Gastroesophageal sphincter (tissue), 4 donors: ENCODE results near the gene NAV2. TPM values are rescaled to one million over a fixed set of nuclear protein-coding genes. Genes with fewer than 3 reads are reported as not detected.
"Not testable (repeated sequence)": the region's sequence is repeated elsewhere in the genome, so short reads cannot be mapped to it uniquely, and the experiment has no call there.

ENCODE experiments used
- ATAC-seq: fragments of 150-250 bp; one replicate; pipeline ENCODE4 v1.9.1; 2016; ENCODE audit warnings: mild to moderate bottlenecking, moderate library complexity
- H3K27ac ChIP-seq, 4 donors: fragments of 200-600 bp; sonication (generic) in 3 of 4; 1 replicate in 3 of 4; 2 replicates in 1 of 4; pipeline ENCODE4 v1.5.1; 2016 to 2019
- H3K27me3 ChIP-seq: fragments of 200-600 bp; sonication (generic); one replicate; pipeline ENCODE4 v1.5.1; 2019
- H3K36me3 ChIP-seq, 2 donors: fragments of 200-600 bp; sonication (generic); one replicate each; pipeline ENCODE4 v1.5.1; 2019; ENCODE audit warnings: control low read depth in 1 of 2
- H3K4me1 ChIP-seq, 3 donors: fragments of 200-600 bp; sonication (generic); 1 replicate in 2 of 3; 2 replicates in 1 of 3; pipeline ENCODE4 v1.5.1; 2016 to 2019; ENCODE audit warnings: control low read depth in 2 of 3
- H3K4me3 ChIP-seq, 2 donors: fragments of 200-600 bp; sonication (generic); one replicate each; pipeline ENCODE4 v1.5.1; 2019; ENCODE audit warnings: mild to moderate bottlenecking in 1 of 2, moderate library complexity in 1 of 2
- H3K9me3 ChIP-seq, 3 donors: fragments of 200-600 bp; sonication (generic); one replicate each; pipeline ENCODE4 v1.5.1; 2017 to 2019; ENCODE audit warnings: control low read depth in 2 of 3
- CTCF ChIP-seq, 4 experiments: fragments of 200-600 bp in 2 of 4; fragments of 450-650 bp in 2 of 4; sonication (generic) in 1 of 4; IDR thresholded peaks; one replicate each; pipeline ENCODE4 v1.5.1; 2017 to 2019; ENCODE audit warnings: antibody characterized with exemption in 4 of 4, mild to moderate bottlenecking in 2 of 4, moderate library complexity in 2 of 4
- EP300 ChIP-seq: sonication (generic); formaldehyde crosslinking; IDR thresholded peaks from one replicate; pipeline ENCODE4 v1.6.1; 2017; ENCODE audit warnings: antibody characterized with exemption, mild to moderate bottlenecking
- POLR2A ChIP-seq, 2 donors: fragments of 450-650 bp; IDR thresholded peaks; one replicate each; pipeline ENCODE4 v1.6.1; 2017; ENCODE audit warnings: antibody characterized with exemption in 2 of 2, mild to moderate bottlenecking in 2 of 2, moderate library complexity in 1 of 2
- POLR2AphosphoS5 ChIP-seq: sonication (generic); formaldehyde crosslinking; IDR thresholded peaks from one replicate; pipeline ENCODE4 v1.6.1; 2017; ENCODE audit warnings: antibody characterized with exemption
- WGBS, 2 donors: methylation state at CpG; one replicate each; pipeline ENCODE4 v1.1.5; 2018; ENCODE audit warnings: low coverage in 1 of 2; 5-methylcytosine and 5-hydroxymethylcytosine counted together
- total RNA-seq, 4 donors: library from RNA; depleted of rRNA; stranded (reverse); fragments of >200 nt; gene quantifications; one replicate each; pipeline ENCODE4 v1.1.0, GENCODE V29; 2016

The NAV2 gene
- total RNA-seq, 4 donors from 2014 or later, result 19.5 to 57.1 (median 43.4) TPM

DNA sequence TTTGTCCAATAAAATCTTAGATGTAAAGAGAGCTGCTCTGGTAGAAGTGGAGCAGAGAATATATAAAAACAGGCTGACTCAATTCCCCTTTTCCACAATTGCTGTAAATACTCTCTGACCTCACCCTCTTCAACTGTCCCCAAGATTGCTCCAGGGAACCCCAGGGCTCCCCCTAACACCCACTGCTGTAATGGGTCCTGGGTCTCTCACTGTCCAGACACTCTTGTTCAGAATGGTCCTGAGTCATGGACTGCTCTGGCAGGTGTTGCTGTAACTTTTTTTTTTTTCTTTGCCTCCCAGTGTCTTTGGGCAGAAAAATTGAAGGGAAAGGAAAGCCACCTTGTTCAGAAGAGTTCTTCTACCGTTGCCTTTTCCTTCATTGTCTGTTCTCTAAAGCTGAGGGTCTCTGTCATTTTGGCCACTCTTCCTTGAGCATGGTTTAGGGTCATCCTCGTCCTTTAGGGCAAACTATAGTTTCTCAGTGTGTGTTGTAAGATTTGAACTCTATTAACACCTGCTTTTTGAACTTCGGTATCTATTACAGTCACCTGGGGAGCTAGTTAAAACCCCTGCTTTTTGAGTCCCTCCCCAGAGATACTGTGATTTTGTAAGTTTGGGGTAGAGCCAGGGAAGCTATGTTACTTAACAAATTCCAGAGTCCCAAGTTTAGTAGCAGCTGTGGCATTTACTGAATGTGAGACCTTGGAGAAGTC lies 209.5 kb downstream of the NAV2 start:
- no peak for ATAC-seq
- H3K4me1 ChIP-seq, result peaks cover 5 to 60% (median 9%) of the 10 kb centered on the region in 3 donors
- H3K36me3 ChIP-seq, result peaks cover 0 to 13% of the 10 kb centered on the region in 2 donors
- 100% methylated on average over 1 of the region's 3 CpGs for WGBS, 2 donors
- H3K27me3 ChIP-seq, result no peaks in the 10 kb centered on the region
- H3K9me3 ChIP-seq, result no peaks in the 10 kb centered on the region
- H3K27ac ChIP-seq, result no peak overlapping the region
- no peak for TF ChIP-seq EP300
- TF ChIP-seq POLR2A (IDR thresholded peaks at IDR 0.05), result no peak
- TF ChIP-seq CTCF (IDR thresholded peaks at IDR 0.05), result no peak
- no peak overlapping the region for H3K4me3 ChIP-seq

- no peak overlapping the region for H3K27ac ChIP-seq
- H3K27me3 ChIP-seq, result no peaks in the 10 kb centered on the region
- no peak overlapping the region for H3K4me3 ChIP-seq
- peaks cover 0 to 8% of the 10 kb centered on the region in 2 donors for H3K36me3 ChIP-seq
- H3K9me3 ChIP-seq, result no peaks in the 10 kb centered on the region
- H3K4me1 ChIP-seq, result peaks cover 5 to 65% (median 9%) of the 10 kb centered on the region in 3 donors
- ATAC-seq, result no peak
- TF ChIP-seq EP300 (no peak), POLR2A (IDR thresholded peaks at IDR 0.05) (no peak), CTCF (IDR thresholded peaks at IDR 0.05) (no peak), POLR2AphosphoS5 (no peak)
- 67 to 81% methylated on average over 1 to 2 of the region's 3 CpGs for WGBS, 2 donors
Measured at GRCh38 chr11:19922689-19923035, 210.0 kb downstream of the NAV2 start.

DNA sequence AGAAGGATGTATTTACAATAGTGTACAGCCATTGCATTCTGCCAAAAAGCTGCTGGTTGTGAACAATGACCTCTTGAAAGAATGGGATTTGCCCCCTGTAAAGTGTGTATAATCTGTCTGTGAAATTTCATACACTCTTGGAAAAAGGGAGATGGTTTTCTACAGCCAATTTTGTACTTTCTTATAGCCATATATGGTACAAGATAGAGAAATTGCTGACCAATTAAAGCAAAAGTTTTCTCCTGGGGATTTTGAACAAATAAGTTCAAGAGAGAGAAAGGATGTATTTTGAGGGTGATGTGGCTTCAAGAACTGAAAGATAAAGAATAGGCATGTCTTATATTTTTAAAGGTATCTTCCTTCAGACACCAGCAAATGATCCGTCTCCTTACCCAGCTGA lies 211.0 kb downstream of the NAV2 start:
- 67 to 87% methylated on average over 1 of the region's 1 CpG for WGBS, 2 donors
- ATAC-seq, result no peak
- Histone ChIP-seq H3K27ac (no peak overlapping the region), H3K4me3 (no peak overlapping the region), H3K27me3 (no peaks in the 10 kb centered on the region), H3K9me3 (no peaks in the 10 kb centered on the region), H3K36me3 (no peaks in the 10 kb centered on the region), H3K4me1 (peaks cover 5 to 66% (median 9%) of the 10 kb centered on the region in 3 donors)
- no peak for TF ChIP-seq POLR2A (IDR thresholded peaks at IDR 0.05)
- no peak for TF ChIP-seq POLR2AphosphoS5
- no peak for TF ChIP-seq EP300
- TF ChIP-seq CTCF (IDR thresholded peaks at IDR 0.05), result no peak

DNA sequence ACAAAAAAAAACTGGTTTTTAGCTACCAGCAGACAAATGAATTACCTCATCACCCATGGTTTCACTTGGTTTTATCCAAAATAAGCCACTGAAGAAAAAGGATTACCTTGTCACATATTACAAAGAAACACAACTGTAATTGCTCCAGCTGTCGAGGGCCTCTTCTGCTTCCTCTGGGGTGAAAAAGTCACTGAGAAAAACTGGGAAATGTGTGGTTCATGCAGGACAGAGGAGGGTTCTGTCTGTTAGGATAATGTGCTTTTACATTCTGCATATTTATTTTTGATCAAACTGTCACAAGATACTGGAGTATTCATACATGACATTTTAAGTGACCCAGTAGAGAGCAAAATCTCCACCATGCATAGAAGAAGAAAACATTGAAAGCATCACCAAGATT lies 211.7 kb downstream of the NAV2 start:
- Histone ChIP-seq H3K27me3 (no peaks in the 10 kb centered on the region), H3K9me3 (no peaks in the 10 kb centered on the region), H3K4me3 (no peak overlapping the region), H3K36me3 (no peaks in the 10 kb centered on the region), H3K4me1 (peaks cover 2 to 66% (median 8%) of the 10 kb centered on the region in 3 donors), H3K27ac (no peak overlapping the region)
- no peak for ATAC-seq
- TF ChIP-seq POLR2AphosphoS5, result no peak
- no peak for TF ChIP-seq EP300
- TF ChIP-seq CTCF (IDR thresholded peaks at IDR 0.05), result no peak
- TF ChIP-seq POLR2A (IDR thresholded peaks at IDR 0.05), result no peak
- WGBS, 2 donors, result 29 to 69% methylated on average over 1 of the region's 1 CpG

DNA sequence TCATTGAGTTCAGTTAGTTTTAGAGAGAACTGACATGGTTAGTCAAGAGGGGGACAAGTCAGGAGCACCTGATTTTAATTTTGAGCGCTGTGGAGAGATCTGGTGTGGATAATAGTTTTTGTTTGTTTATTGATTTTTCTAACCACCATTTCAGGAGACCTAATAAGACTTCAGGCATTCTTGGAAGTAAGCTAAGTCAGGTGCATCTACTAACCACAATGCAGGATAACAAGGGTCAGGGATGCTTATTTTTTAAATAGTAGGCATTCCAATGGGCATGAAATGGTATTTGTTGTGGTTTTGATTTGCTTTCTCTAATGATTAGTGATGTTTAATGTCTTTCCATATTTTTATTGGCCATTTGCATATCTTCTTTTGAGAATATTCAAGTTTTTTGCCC lies 212.1 kb downstream of the NAV2 start:
- no peak overlapping the region for H3K27ac ChIP-seq
- TF ChIP-seq CTCF (IDR thresholded peaks at IDR 0.05) (no peak), POLR2AphosphoS5 (no peak), EP300 (no peak), POLR2A (IDR thresholded peaks at IDR 0.05) (no peak)
- WGBS, 2 donors, result 0 to 63% methylated on average over 1 of the region's 1 CpG

DNA sequence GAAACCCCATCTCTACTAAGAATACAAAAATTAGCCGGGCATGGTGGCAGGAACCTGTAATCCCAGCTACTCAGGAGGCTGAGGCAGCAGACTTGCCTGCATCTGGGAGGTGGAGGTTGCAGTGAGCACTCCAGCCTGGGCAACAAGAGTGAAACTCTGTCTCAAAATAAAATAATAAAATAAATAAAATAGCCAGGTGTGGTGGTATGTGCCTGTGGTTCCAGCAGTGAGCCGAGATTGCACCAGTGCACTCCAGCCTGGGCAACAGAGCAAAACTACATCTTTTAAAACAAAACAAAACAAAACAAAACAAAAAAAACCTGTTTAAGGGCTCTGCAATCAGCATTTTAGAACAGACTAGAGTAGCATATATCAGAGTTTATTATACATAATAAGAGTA lies 214.8 kb downstream of the NAV2 start:
- Histone ChIP-seq H3K27ac (peak overlapping the region in 3 of 4 donors; percentile 40 to 55 (median 52)), H3K4me1 (peaks cover 0 to 69% (median 2%) of the 10 kb centered on the region in 3 donors)
- not testable (repeated sequence) for ATAC-seq, H3K4me3 ChIP-seq, H3K36me3 ChIP-seq, H3K27me3 ChIP-seq, H3K9me3 ChIP-seq
- 33 to 78% methylated on average over 1 of the region's 2 CpGs for WGBS, 2 donors

More for the DNA sequence above, 212.1 kb downstream of the NAV2 start:
- Histone ChIP-seq H3K27me3 (no peaks in the 10 kb centered on the region), H3K4me1 (peaks cover 2 to 62% (median 4%) of the 10 kb centered on the region in 3 donors), H3K4me3 (no peak overlapping the region), H3K9me3 (no peaks in the 10 kb centered on the region), H3K36me3 (no peaks in the 10 kb centered on the region)
- ATAC-seq, result no peak
